H9 (cell line): Measurements from ENCODE around the gene STAP2. TPM values are rescaled to one million over a fixed set of nuclear protein-coding genes. Genes with fewer than 3 reads are reported as not detected.

ENCODE experiments used
- DNase-seq: peaks from one replicate; pipeline ENCODE4 v3.0.0-alpha.2; 2017
- H2AFZ ChIP-seq: one replicate; pipeline ENCODE4 v1.6.1; 2013; ENCODE audit warnings: mild to moderate bottlenecking, low read length, control low read depth, moderate library complexity
- H2AK5ac ChIP-seq: 2 replicates; pipeline ENCODE4 v1.6.1; 2013; ENCODE audit warnings: low read length, control low read depth, mixed read lengths; ENCODE audit not compliant: insufficient read length
- H2BK120ac ChIP-seq: one replicate; pipeline ENCODE4 v1.6.1; 2013; ENCODE audit warnings: low read depth, mild to moderate bottlenecking, low read length, control low read depth, inconsistent platforms; ENCODE audit not compliant: poor library complexity, severe bottlenecking
- H2BK12ac ChIP-seq: 2 replicates; pipeline ENCODE4 v1.6.1; 2013; ENCODE audit warnings: low read length, control low read depth, mixed read lengths, low read depth; ENCODE audit not compliant: insufficient read length
- H2BK15ac ChIP-seq: 2 replicates; pipeline ENCODE4 v1.6.1; 2013; ENCODE audit warnings: low read depth, low read length, control low read depth
- H2BK20ac ChIP-seq: one replicate; pipeline ENCODE4 v1.6.1; 2013; ENCODE audit warnings: low read depth, mild to moderate bottlenecking, low read length, control low read depth, inconsistent platforms; ENCODE audit not compliant: poor library complexity, severe bottlenecking
- H2BK5ac ChIP-seq: 2 replicates; pipeline ENCODE4 v1.6.1; 2013; ENCODE audit warnings: low read length, control low read depth, mixed read lengths; ENCODE audit not compliant: insufficient read length
- H3K14ac ChIP-seq: 2 replicates; pipeline ENCODE4 v1.6.1; 2013; ENCODE audit warnings: low read length, control low read depth; ENCODE audit not compliant: insufficient read depth
- H3K18ac ChIP-seq: 2 replicates; pipeline ENCODE4 v1.6.1; 2013; ENCODE audit warnings: low read depth, mild to moderate bottlenecking, mixed read lengths, low read length, control low read depth; ENCODE audit not compliant: insufficient read length
- H3K23ac ChIP-seq: 2 replicates; pipeline ENCODE4 v1.6.1; 2013; ENCODE audit warnings: low read length, control low read depth, mixed read lengths, low read depth; ENCODE audit not compliant: insufficient read length
- H3K23me2 ChIP-seq: 2 replicates; pipeline ENCODE4 v1.6.1; 2013; ENCODE audit warnings: low read depth, mild to moderate bottlenecking, mixed read lengths, low read length, control low read depth; ENCODE audit not compliant: insufficient read length, poor library complexity, severe bottlenecking
- H3K27ac ChIP-seq: 2 replicates; pipeline ENCODE4 v1.5.1; 2013; ENCODE audit warnings: low read length, control low read depth, mixed read lengths, low read depth; ENCODE audit not compliant: insufficient read length
- H3K27me3 ChIP-seq: 2 replicates; pipeline ENCODE4 v1.6.1; 2013; ENCODE audit warnings: low read length, control low read depth, inconsistent platforms; ENCODE audit not compliant: insufficient read depth
- H3K4ac ChIP-seq: 2 replicates; pipeline ENCODE4 v1.6.1; 2013; ENCODE audit warnings: low read depth, mild to moderate bottlenecking, control low read depth, inconsistent platforms, low read length, moderate library complexity
- H3K4me1 ChIP-seq: 2 replicates; pipeline ENCODE4 v1.6.1; 2013; ENCODE audit warnings: low read length, control low read depth, inconsistent platforms; ENCODE audit not compliant: insufficient read depth
- H3K4me2 ChIP-seq: 2 replicates; pipeline ENCODE4 v1.6.1; 2013; ENCODE audit warnings: low read length, control low read depth, mixed read lengths; ENCODE audit not compliant: insufficient read length, insufficient read depth
- H3K56ac ChIP-seq: 2 replicates; pipeline ENCODE4 v1.6.1; 2013; ENCODE audit warnings: low read depth, mild to moderate bottlenecking, mixed read lengths, low read length, control low read depth; ENCODE audit not compliant: insufficient read length
- H3K79me1 ChIP-seq: 2 replicates; pipeline ENCODE4 v1.6.1; 2013; ENCODE audit warnings: low read depth, mild to moderate bottlenecking, moderate library complexity, low read length, control low read depth, inconsistent platforms; ENCODE audit not compliant: insufficient read depth, poor library complexity, severe bottlenecking
- H3K79me2 ChIP-seq: 2 replicates; pipeline ENCODE4 v1.6.1; 2013; ENCODE audit warnings: low read length, control low read depth, inconsistent platforms; ENCODE audit not compliant: insufficient read depth
- H3K9ac ChIP-seq: 2 replicates; pipeline ENCODE4 v1.6.1; 2013; ENCODE audit warnings: low read length, control low read depth, mixed read lengths; ENCODE audit not compliant: insufficient read length; ENCODE audit errors: extremely low read depth
- H3K9me3 ChIP-seq: one replicate; pipeline ENCODE4 v1.6.1; 2013; ENCODE audit warnings: low read depth, low read length, inconsistent platforms; ENCODE audit not compliant: control insufficient read depth
- H3T11ph ChIP-seq: one replicate; pipeline ENCODE4 v1.6.1; 2013; ENCODE audit warnings: mild to moderate bottlenecking, low read length, control low read depth, inconsistent platforms
- H4K20me1 ChIP-seq: one replicate; pipeline ENCODE4 v1.6.1; 2013; ENCODE audit not compliant: control insufficient read depth, insufficient read length, insufficient read depth
- H4K5ac ChIP-seq: 2 replicates; pipeline ENCODE4 v1.6.1; 2013; ENCODE audit warnings: low read depth, mild to moderate bottlenecking, mixed read lengths, low read length, control low read depth; ENCODE audit not compliant: insufficient read length
- H4K8ac ChIP-seq: replicated peaks from 2 replicates; pipeline ENCODE4 v1.6.1; 2013; ENCODE audit warnings: low read length, control low read depth, mixed read lengths, low read depth; ENCODE audit not compliant: insufficient read length
- H4K91ac ChIP-seq: 2 replicates; pipeline ENCODE4 v1.6.1; 2013; ENCODE audit warnings: low read depth, mild to moderate bottlenecking, moderate library complexity, mixed read lengths, low read length, control low read depth; ENCODE audit not compliant: insufficient read length
- H3K27ac Mint-ChIP-seq, 3 experiments: 2 replicates in 2 of 3; 3 replicates in 1 of 3; pipeline ENCODE4 v1.8.0; 2020 to 2021; ENCODE audit warnings: mixed read lengths in 3 of 3, mild to moderate bottlenecking in 1 of 3, moderate library complexity in 1 of 3
- H3K27me3 Mint-ChIP-seq: 2 replicates; pipeline ENCODE4 v1.8.0; 2021; ENCODE audit warnings: low read depth, mild to moderate bottlenecking, moderate library complexity, mixed read lengths
- H3K36me3 Mint-ChIP-seq, 3 experiments: 2 replicates in 2 of 3; 3 replicates in 1 of 3; pipeline ENCODE4 v1.8.0; 2020 to 2021; ENCODE audit warnings: low read depth in 3 of 3, mixed read lengths in 3 of 3; ENCODE audit not compliant: insufficient read depth in 1 of 3
- H3K4me1 Mint-ChIP-seq, 2 experiments: 2 replicates each; pipeline ENCODE4 v1.8.0; 2020; ENCODE audit warnings: mixed read lengths in 2 of 2
- H3K4me3 Mint-ChIP-seq, 2 experiments: 2 replicates in 1 of 2; 3 replicates in 1 of 2; pipeline ENCODE4 v1.8.0; 2020 to 2021; ENCODE audit warnings: mild to moderate bottlenecking in 2 of 2, mixed read lengths in 2 of 2, moderate library complexity in 1 of 2
- H3K9me3 Mint-ChIP-seq, 2 experiments: 2 replicates in 1 of 2; 3 replicates in 1 of 2; pipeline ENCODE4 v1.8.0; 2020; ENCODE audit warnings: mild to moderate bottlenecking in 2 of 2, mixed read lengths in 2 of 2, moderate library complexity in 1 of 2
- whole genome bisulfite sequencing: extraction: QIAGEN DNeasy Blood & Tissue Kit; methylation state at CpG from one replicate; pipeline ENCODE4 v1.1.7; 2013; ENCODE audit warnings: missing lambda C conversion rate, low lambda C conversion rate, mixed read lengths; ENCODE audit not compliant: insufficient read length; ENCODE audit errors: extremely low coverage; 5-methylcytosine and 5-hydroxymethylcytosine counted together
- total RNA-seq: library from RNA; stranded (reverse); gene quantifications from 2 replicates; pipeline ENCODE4 v1.2.1, GENCODE V29; 2021
- TF ChIP-seq, protein P1 (sequence below): fragments of 200-600 bp; sonication (generic); conservative IDR thresholded peaks from 3 replicates; pipeline ENCODE4 v1.8.0; 2021; ENCODE audit warnings: antibody characterized with exemption, mild to moderate bottlenecking

The STAP2 gene
- total RNA-seq, 1 experiment from 2014 or later: 20.2 TPM

- Histone ChIP-seq H2AFZ (no peak overlapping the region), H3K4me2 (no peak overlapping the region), H3K79me2 (no peaks in the 10 kb centered on the region), H3K23me2 (no peaks in the 10 kb centered on the region), H2BK15ac (no peak overlapping the region), H3T11ph (no peak overlapping the region), H2BK12ac (no peak overlapping the region), H3K79me1 (no peaks in the 10 kb centered on the region), H2BK20ac (no peak overlapping the region), H3K9ac (no peak overlapping the region), H4K8ac (no peak overlapping the region), H3K27me3 (no peaks in the 10 kb centered on the region), H3K4me1 (no peaks in the 10 kb centered on the region), H3K23ac (no peak overlapping the region), H3K9me3 (no peaks in the 10 kb centered on the region), H2BK5ac (no peak overlapping the region), H3K18ac (no peak overlapping the region), H3K56ac (no peak overlapping the region), H4K5ac (no peak overlapping the region), H3K27ac (no peak overlapping the region), H2AK5ac (no peak overlapping the region), H3K4ac (no peak overlapping the region), H2BK120ac (no peak overlapping the region), H4K91ac (no peak overlapping the region), H3K14ac (no peak overlapping the region), H4K20me1 (no peaks in the 10 kb centered on the region)
- Mint-ChIP-seq H3K27ac (no peak overlapping the region), H3K36me3 (peaks cover 0 to under 1% (median 0%) of the 10 kb centered on the region in 3 experiments; a peak in 5 of 7 replicates), H3K4me1 (peaks cover 10 to 22% of the 10 kb centered on the region in 2 experiments), H3K9me3 (no peaks in the 10 kb centered on the region; a peak in 1 of 5 replicates), H3K27me3 (peaks cover 12% of the 10 kb centered on the region), H3K4me3 (no peak overlapping the region; a peak in 1 of 5 replicates)
- TF ChIP-seq, protein P1, sequence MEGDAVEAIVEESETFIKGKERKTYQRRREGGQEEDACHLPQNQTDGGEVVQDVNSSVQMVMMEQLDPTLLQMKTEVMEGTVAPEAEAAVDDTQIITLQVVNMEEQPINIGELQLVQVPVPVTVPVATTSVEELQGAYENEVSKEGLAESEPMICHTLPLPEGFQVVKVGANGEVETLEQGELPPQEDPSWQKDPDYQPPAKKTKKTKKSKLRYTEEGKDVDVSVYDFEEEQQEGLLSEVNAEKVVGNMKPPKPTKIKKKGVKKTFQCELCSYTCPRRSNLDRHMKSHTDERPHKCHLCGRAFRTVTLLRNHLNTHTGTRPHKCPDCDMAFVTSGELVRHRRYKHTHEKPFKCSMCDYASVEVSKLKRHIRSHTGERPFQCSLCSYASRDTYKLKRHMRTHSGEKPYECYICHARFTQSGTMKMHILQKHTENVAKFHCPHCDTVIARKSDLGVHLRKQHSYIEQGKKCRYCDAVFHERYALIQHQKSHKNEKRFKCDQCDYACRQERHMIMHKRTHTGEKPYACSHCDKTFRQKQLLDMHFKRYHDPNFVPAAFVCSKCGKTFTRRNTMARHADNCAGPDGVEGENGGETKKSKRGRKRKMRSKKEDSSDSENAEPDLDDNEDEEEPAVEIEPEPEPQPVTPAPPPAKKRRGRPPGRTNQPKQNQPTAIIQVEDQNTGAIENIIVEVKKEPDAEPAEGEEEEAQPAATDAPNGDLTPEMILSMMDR: no peak
- WGBS: no CpG with 5 or more reads among the region's 3 CpGs
- DNase-seq: no peak
Observed at GRCh38 chr19:4300589-4300988, 38.0 kb downstream of the STAP2 start.
